Measurements from ENCODE around the gene KIAA0930.

Gene KIAA0930

DNA sequence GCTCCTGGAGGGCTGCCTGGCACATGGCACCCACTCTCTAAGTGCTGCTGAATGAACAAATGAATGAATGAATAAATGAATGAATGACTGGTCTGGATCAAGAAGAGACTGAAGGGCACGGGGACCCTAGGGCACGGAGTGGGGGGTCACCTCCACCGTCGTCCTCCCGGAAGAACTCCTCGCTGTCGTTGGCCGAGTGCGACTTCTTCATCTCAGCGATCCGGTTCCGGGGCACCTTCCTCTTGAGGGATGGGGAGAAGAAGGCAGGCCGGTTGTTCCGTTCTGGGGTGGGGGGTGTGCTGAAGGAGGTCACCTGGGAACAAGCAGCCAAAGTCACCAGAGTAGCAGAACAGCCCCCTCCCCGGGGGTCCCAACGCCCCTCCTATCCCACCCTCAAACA lies 41.0 kb downstream of the KIAA0930 start:
- no peak for ATAC-seq
- TF ChIP-seq ZC3H10 (CRISPR knock-in tag; IDR thresholded peaks at IDR 0.05) (no peak), ARNTL (CRISPR knock-in tag; IDR thresholded peaks at IDR 0.05; ENCODE audit: borderline replicate concordance, low read depth) (no peak), OSR1 (CRISPR knock-in tag; IDR thresholded peaks at IDR 0.05) (no peak), SNAI2 (CRISPR knock-in tag; IDR thresholded peaks at IDR 0.05) (no peak), GLIS3 (CRISPR knock-in tag; IDR thresholded peaks at IDR 0.05) (no peak), ZNF70 (CRISPR knock-in tag; IDR thresholded peaks at IDR 0.05) (no peak), TCF4 (CRISPR knock-in tag; IDR thresholded peaks at IDR 0.05; ENCODE audit: borderline replicate concordance) (no peak), TOX (CRISPR knock-in tag; IDR thresholded peaks at IDR 0.05; ENCODE audit: borderline replicate concordance) (no peak), CSDC2 (CRISPR knock-in tag; IDR thresholded peaks at IDR 0.05) (no peak), PPARA (CRISPR knock-in tag; IDR thresholded peaks at IDR 0.05; ENCODE audit: borderline replicate concordance) (no peak), ZNF8 (CRISPR knock-in tag; IDR thresholded peaks at IDR 0.05) (no peak), BACH2 (CRISPR knock-in tag; IDR thresholded peaks at IDR 0.05; ENCODE audit: borderline replicate concordance) (no peak), ESRRG (CRISPR knock-in tag; IDR thresholded peaks at IDR 0.05) (no peak)
- TF ChIP-seq, protein P1, sequence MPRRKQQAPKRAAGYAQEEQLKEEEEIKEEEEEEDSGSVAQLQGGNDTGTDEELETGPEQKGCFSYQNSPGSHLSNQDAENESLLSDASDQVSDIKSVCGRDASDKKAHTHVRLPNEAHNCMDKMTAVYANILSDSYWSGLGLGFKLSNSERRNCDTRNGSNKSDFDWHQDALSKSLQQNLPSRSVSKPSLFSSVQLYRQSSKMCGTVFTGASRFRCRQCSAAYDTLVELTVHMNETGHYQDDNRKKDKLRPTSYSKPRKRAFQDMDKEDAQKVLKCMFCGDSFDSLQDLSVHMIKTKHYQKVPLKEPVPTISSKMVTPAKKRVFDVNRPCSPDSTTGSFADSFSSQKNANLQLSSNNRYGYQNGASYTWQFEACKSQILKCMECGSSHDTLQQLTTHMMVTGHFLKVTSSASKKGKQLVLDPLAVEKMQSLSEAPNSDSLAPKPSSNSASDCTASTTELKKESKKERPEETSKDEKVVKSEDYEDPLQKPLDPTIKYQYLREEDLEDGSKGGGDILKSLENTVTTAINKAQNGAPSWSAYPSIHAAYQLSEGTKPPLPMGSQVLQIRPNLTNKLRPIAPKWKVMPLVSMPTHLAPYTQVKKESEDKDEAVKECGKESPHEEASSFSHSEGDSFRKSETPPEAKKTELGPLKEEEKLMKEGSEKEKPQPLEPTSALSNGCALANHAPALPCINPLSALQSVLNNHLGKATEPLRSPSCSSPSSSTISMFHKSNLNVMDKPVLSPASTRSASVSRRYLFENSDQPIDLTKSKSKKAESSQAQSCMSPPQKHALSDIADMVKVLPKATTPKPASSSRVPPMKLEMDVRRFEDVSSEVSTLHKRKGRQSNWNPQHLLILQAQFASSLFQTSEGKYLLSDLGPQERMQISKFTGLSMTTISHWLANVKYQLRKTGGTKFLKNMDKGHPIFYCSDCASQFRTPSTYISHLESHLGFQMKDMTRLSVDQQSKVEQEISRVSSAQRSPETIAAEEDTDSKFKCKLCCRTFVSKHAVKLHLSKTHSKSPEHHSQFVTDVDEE (CRISPR knock-in tag; IDR thresholded peaks at IDR 0.05) = no peak
- TF ChIP-seq, protein P2, sequence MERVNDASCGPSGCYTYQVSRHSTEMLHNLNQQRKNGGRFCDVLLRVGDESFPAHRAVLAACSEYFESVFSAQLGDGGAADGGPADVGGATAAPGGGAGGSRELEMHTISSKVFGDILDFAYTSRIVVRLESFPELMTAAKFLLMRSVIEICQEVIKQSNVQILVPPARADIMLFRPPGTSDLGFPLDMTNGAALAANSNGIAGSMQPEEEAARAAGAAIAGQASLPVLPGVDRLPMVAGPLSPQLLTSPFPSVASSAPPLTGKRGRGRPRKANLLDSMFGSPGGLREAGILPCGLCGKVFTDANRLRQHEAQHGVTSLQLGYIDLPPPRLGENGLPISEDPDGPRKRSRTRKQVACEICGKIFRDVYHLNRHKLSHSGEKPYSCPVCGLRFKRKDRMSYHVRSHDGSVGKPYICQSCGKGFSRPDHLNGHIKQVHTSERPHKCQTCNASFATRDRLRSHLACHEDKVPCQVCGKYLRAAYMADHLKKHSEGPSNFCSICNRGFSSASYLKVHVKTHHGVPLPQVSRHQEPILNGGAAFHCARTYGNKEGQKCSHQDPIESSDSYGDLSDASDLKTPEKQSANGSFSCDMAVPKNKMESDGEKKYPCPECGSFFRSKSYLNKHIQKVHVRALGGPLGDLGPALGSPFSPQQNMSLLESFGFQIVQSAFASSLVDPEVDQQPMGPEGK (CRISPR knock-in tag; IDR thresholded peaks at IDR 0.05; ENCODE audit: borderline replicate concordance) = no peak
- TF ChIP-seq, protein P3, sequence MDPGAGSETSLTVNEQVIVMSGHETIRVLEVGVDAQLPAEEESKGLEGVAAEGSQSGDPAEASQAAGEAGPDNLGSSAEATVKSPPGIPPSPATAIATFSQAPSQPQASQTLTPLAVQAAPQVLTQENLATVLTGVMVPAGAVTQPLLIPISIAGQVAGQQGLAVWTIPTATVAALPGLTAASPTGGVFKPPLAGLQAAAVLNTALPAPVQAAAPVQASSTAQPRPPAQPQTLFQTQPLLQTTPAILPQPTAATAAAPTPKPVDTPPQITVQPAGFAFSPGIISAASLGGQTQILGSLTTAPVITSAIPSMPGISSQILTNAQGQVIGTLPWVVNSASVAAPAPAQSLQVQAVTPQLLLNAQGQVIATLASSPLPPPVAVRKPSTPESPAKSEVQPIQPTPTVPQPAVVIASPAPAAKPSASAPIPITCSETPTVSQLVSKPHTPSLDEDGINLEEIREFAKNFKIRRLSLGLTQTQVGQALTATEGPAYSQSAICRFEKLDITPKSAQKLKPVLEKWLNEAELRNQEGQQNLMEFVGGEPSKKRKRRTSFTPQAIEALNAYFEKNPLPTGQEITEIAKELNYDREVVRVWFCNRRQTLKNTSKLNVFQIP (CRISPR knock-in tag; IDR thresholded peaks at IDR 0.05; ENCODE audit: borderline replicate concordance, low read depth) = no peak
- TF ChIP-seq, protein P4, sequence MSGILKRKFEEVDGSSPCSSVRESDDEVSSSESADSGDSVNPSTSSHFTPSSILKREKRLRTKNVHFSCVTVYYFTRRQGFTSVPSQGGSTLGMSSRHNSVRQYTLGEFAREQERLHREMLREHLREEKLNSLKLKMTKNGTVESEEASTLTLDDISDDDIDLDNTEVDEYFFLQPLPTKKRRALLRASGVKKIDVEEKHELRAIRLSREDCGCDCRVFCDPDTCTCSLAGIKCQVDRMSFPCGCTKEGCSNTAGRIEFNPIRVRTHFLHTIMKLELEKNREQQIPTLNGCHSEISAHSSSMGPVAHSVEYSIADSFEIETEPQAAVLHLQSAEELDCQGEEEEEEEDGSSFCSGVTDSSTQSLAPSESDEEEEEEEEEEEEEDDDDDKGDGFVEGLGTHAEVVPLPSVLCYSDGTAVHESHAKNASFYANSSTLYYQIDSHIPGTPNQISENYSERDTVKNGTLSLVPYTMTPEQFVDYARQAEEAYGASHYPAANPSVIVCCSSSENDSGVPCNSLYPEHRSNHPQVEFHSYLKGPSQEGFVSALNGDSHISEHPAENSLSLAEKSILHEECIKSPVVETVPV (CRISPR knock-in tag; IDR thresholded peaks at IDR 0.05) = no peak

DNA sequence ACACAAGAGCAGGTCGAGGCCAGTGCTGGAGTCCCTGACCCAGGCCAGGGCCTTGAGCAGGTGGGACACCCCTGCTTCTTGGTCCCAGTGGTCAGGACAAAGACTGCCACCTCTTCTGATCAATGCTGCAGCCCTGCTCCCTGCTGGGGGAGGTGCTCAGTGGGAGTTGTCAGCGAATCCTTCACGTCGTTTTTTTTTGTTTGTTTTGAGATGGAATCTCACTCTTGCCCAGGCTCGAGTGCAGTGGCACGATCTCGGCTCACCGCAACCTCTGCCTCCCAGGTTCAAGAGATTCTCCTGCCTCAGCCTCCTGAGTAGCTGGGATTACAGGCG lies 42.3 kb downstream of the KIAA0930 start:
- ATAC-seq = no peak
- no peak for TF ChIP-seq ZNF70 (CRISPR knock-in tag; IDR thresholded peaks at IDR 0.05)
- TF ChIP-seq BACH2 (CRISPR knock-in tag; IDR thresholded peaks at IDR 0.05; ENCODE audit: borderline replicate concordance) = no peak
- TF ChIP-seq, protein P1 (CRISPR knock-in tag; IDR thresholded peaks at IDR 0.05) = no peak
- TF ChIP-seq, protein P2 (CRISPR knock-in tag; IDR thresholded peaks at IDR 0.05; ENCODE audit: borderline replicate concordance) = no peak

Data from SK-N-SH treated with all-trans-retinoic acid at 6 μM for 48 hours (cell line).